ENCODE results near the gene TMED1.

TMED1 gene

GRCh38 chr19:10830931-10831779 is 4.9 kb downstream of the TMED1 start:
- no peak for DNase-seq

GRCh38 chr19:10830370-10830769 is 5.6 kb downstream of the TMED1 start:
- no peak for DNase-seq

- no peak for DNase-seq
Observed at GRCh38 chr19:10829967-10830366, 6.0 kb downstream of the TMED1 start.

- no peak for DNase-seq
Observed at GRCh38 chr19:10828981-10829821, 6.8 kb downstream of the TMED1 start.

GRCh38 chr19:10826846-10827245 is 9.2 kb downstream of the TMED1 start:
- peak; percentile 33 to 49 for DNase-seq

- peak; percentile 79 to 88 for DNase-seq
Observed at GRCh38 chr19:10826231-10826630, 9.8 kb downstream of the TMED1 start.

GRCh38 chr19:10823690-10824089 is 12.3 kb downstream of the TMED1 start:
- no peak for DNase-seq

- no peak for DNase-seq
Observed at GRCh38 chr19:10820173-10820572, 15.8 kb downstream of the TMED1 start.

DNA sequence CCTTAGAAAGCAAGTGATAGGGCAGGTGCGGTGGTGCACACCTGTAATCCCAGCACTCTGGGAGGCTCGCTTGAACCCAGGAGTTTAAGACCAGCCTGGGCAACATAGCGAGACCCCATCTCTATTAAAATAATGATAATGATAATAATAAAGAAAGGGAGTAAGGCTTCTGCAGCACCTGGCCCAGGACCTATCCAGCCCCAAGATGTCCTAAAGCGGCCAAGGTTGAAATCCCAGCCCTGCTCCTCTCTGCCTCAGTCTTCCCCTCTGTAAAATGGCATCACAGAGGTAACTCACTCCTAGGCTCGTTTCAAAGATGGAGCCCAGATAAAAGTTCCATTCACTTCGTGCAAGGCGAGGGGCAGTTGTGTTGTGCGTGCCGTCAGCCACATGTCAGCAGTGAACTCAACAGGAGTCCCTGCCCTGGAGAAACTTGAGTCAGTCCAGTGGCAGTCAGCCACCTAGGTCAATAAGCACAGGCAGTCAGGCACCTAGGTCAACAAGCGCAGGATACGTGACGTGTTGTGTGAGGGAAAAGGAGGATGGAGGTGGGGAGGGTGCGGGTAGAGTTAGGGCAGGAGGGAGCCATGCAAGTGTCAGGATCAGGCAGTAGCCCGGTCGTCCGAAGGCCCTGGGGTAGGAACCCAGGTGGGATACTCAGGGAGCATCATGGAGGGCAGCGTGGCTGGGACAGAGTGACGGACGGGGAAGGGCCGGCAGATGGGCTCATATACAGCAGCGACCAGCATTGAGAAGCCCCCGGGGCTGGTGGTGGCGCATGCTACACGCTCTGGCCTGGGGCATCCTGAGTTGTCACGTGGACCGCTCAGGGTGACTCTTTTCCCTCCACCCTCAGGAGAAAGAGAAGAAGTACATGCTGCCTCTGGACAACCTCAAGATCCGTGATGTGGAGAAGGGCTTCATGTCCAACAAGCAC is 16.6 kb downstream of the TMED1 start:
- DNase-seq, result no peak

DNA sequence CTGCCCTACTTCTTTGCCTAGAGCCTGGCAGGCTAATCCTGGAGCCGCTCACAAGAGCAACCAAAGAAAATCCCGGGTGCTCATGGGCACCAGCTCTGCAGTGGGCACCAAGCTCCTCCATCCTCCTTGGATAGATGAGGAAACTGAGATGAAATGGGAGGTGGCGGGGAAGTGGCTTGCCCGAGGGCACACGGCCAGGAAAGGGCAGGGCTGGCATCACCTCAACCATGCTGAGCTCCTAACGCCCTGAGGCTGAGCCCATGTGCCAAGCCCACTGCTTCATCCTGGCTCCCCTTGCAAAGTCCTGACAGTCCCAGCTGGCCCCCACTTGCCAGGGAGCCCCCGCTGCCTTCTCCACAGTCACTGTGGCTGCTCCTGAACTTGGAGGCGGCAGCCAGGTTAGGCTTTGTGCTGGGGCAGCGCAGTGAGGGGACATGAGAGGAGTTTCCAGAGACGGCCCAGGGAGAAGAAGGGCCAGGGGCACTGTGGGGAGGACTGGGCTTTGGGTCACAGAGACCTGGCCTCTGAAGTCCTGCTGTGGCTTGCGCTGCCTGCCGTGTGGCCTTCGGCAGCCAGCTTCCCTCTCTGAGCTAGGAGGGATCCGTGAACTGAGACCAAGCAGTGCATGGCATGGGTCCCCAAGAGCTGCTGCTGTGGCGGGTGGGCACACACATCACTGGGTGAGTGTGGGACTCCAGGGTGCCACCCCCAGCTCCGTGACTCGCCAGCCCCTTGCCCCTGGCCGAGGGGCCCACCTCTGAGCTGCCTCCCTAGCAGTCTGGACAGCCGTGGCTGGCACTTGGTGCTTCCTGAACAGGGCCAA is 17.5 kb downstream of the TMED1 start:
- DNase-seq, result no peak

DNA sequence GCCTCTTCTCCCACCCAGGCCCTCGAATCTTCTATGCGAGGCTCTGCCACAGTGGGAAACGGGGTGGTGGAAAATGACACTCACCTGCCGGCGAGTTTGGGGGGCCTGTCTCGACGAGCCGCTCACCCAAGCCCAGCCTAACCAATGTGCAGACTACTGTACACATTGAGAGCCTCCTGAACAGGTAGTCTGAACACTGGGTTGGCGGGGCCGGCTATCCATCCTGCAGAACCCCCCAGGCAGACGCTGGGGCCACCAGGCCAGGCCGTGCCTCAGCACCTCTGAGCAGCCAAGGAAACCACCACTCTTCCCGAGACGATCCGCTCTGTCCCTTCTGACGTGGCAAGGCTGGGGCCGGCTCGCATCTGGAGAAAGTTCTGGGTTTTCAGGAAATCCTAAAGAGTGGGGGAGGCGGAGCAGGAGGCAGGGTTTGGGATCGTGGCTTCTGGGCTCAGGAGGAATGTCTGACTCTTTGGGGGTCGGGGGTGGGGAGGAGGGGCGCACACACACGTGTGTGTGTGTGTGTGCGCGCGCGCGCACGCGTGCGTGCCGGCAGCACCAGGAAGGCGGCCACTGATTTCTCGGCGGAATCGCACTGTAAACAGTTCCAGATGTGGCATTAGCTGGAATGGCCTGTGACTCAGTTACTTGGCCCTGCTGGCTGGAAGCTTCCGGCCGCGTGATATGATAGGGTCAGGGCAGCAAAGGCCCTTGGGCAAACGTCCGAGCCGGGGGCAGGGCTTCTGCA is 18.5 kb downstream of the TMED1 start:
- DNase-seq, result no peak

GRCh38 chr19:10816691-10817090 is 19.3 kb downstream of the TMED1 start:
- no peak for DNase-seq

DNA sequence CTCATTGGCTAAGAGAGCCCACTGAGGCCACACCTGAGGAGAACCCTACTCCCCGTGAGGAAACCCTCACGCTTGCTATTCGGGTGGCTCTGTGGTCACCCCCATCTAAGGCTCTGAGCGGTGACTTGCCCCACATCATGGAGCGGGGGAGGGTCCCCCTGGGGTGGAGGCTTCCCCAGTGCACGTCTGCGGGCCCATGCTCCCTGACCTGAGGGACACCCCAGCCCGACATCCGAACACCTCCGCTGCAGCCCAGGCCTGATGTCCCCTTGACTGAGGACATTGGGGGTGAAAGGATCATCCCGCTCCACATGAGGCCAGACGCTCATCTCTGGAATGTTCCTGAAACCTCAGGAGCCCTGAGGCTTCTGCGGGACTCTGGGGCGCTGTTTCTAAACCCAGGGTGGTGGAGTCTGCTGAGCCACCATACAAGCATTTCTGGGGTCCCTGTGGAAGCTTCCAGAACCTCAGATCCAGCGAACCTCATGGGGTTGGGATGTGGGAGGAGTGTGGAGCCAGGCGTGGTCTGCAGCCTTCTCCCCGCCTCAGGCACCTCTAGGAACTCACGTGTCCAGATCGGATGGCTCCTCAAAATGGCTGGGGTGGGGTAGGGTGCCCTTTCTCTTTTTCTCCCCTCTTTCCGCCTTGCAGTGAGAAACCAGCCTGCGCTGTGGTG is 19.9 kb downstream of the TMED1 start:
- no peak for DNase-seq

- peak in 1 of 2 donors; percentile 40 for DNase-seq
Observed at GRCh38 chr19:10815007-10815536, 20.9 kb downstream of the TMED1 start.

GRCh38 chr19:10812902-10813404 is 23.1 kb downstream of the TMED1 start:
- DNase-seq, result peak; percentile 90 to 93

- DNase-seq, result no peak
Observed at GRCh38 chr19:10812196-10812595, 23.8 kb downstream of the TMED1 start.

DNA sequence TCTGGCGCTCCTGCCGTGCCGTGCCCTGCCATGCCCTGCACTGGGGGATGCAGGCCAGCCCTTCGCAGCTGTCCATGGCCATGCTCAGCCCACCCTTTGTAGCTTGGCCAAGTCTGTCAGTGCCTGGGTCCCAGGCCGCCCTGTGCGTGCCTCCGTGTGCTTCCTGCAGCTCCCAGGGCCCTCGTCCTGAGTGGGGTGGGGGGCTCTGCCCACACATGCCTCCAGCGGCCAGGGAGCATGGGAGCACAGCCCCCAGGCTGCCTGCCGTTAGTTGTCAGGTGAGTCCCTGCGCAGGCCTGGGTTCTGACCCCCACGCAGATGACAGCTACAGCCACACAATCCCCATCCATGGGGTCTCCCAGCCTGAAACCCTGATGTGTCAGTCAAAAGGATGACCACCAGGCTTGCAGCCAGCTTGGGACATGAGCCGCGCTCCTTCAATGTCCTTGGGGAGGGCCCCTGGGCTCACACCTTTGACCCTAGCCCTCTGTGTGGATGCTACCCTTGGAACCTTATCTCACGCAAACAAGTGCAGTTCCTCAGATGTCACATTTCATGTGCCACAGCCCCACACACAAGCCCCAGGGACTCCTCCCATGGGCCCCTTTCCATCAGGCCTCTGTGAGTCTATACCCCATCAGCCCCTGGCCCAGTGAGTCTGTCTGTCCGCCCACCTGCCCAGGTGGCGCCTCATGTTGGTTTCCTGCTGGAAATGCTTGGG is 24.5 kb downstream of the TMED1 start:
- DNase-seq, result no peak

GRCh38 chr19:10809651-10810285 is 26.2 kb downstream of the TMED1 start:
- peak; percentile 67 to 71 for DNase-seq
